Activated T-helper 1 cell treated with anti-CD3 and anti-CD28 coated beads, Interleukin-12 subunit alpha, Interleukin-12 subunit beta, Interleukin-2, Interleukin-4 antibody, amounts not matched to agents 30 ng/mL and 10 ng/mL and 1 ng/mL, durations not matched to agents 14 hours and 24 hours and 36 hours (primary cell): ENCODE results near the gene LTB4R. TPM values are rescaled to one million over a fixed set of nuclear protein-coding genes. Genes with fewer than 3 reads are reported as not detected.

Source experiments
- DNase-seq: peaks from one replicate; pipeline ENCODE4 v3.0.0; 2021; ENCODE audit warnings: low spot score
- H3K27ac Mint-ChIP-seq: one replicate; pipeline ENCODE4 v1.8.0; 2021; ENCODE audit warnings: mild to moderate bottlenecking, mixed read lengths
- H3K27me3 Mint-ChIP-seq: one replicate; pipeline ENCODE4 v1.8.0; 2022; ENCODE audit warnings: mild to moderate bottlenecking, moderate library complexity, mixed read lengths; ENCODE audit not compliant: insufficient read depth
- H3K36me3 Mint-ChIP-seq: one replicate; pipeline ENCODE4 v1.8.0; 2021; ENCODE audit warnings: low read depth, mixed read lengths
- H3K4me1 Mint-ChIP-seq: one replicate; pipeline ENCODE4 v1.8.0; 2021; ENCODE audit warnings: low read depth, mixed read lengths
- H3K4me3 Mint-ChIP-seq: one replicate; pipeline ENCODE4 v1.8.0; 2021; ENCODE audit warnings: mild to moderate bottlenecking, moderate library complexity, mixed read lengths
- H3K9me3 Mint-ChIP-seq: one replicate; pipeline ENCODE4 v1.8.0; 2021; ENCODE audit warnings: mixed read lengths
- intact Hi-C: fragments of 100-400 bp; cut with micrococcal nuclease; formaldehyde crosslinking; loops from one replicate; pipeline ENCODE4 v1.15.1; 2024
- total RNA-seq: library from RNA; stranded (reverse); gene quantifications from 2 replicates; pipeline ENCODE4 v1.2.3, GENCODE V29; 2022

Gene LTB4R
- total RNA-seq, 1 donor from 2014 or later, result 10.1 TPM

DNA sequence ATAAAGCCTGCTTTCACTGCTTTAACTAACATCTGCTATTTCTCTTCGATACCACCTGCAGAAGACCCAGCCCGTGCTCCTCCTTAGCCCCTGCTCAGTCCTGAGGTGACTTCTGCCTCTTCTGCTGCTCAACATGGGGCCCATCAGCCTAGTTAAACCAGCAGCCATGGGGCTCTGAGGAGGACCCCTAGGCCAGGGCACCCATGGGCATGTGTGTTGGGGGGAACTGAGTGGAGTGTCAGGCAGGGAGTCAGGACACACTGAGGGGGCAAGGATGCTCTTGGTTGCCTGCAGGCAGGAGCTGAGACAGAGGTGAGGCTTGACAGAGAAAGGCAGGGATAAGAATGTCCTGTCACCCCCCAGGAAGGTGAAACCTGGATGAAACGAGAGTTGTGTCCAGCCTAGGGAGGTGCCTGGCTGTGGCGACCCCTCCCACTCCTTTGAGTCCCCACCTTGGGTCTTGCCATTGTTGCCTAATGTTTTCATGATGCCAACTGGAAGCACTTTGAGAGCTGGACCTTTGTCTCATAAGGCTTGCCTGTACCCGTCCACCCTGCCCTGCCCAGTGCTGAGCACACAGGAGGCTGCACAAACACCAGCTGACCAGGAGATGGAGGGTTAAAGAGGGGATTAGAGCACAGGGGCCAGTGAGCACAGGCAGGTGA is 27.4 kb upstream of the LTB4R start:
- Mint-ChIP-seq H3K27ac (no peak overlapping the region), H3K27me3 (peaks cover 14% of the 10 kb centered on the region), H3K9me3 (no peaks in the 10 kb centered on the region), H3K4me1 (peaks cover 24% of the 10 kb centered on the region), H3K4me3 (no peak overlapping the region), H3K36me3 (no peaks in the 10 kb centered on the region)
- intact Hi-C loops, result no loop called here
- no peak for DNase-seq

DNA sequence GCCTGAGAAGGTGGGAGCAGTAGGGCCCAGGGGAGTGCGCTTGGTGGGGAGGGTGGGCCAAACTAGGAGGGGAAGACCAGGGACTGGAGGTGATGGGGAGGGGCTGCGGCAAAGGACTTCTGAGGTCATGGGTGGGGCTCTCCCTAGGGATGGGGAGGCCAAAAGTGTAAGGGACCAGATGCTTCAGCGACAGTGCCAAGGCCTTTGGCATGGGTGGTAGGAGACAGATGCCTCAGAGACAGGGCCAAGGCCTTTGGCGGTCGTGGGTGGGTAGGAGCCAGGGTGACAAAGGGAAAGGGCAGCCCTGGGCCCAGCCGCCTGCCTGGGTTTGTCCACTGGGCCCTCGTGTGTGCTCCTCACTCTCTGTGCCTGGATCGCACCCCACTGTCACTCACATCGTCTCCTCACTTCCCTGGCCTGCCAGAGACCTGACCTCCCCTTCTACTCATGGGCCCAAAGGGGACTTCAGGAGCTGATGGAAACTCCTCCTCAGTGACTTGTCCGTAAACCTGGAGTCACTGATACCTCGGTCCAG is 26.7 kb upstream of the LTB4R start:
- no peak overlapping the region for H3K27ac Mint-ChIP-seq
- peaks cover 14% of the 10 kb centered on the region for H3K27me3 Mint-ChIP-seq
- no peak overlapping the region for H3K4me3 Mint-ChIP-seq
- no peaks in the 10 kb centered on the region for H3K36me3 Mint-ChIP-seq
- intact Hi-C loops, result no loop called here
- H3K9me3 Mint-ChIP-seq, result no peaks in the 10 kb centered on the region
- peaks cover 21% of the 10 kb centered on the region for H3K4me1 Mint-ChIP-seq
- no peak for DNase-seq

- Mint-ChIP-seq H3K9me3 (no peaks in the 10 kb centered on the region), H3K27ac (no peak overlapping the region), H3K4me3 (no peak overlapping the region), H3K36me3 (peaks cover 2% of the 10 kb centered on the region), H3K4me1 (peaks cover 21% of the 10 kb centered on the region), H3K27me3 (peaks cover 14% of the 10 kb centered on the region)
- DNase-seq, result no peak
- intact Hi-C loops, result no loop called here
Observed at GRCh38 chr14:24285351-24285750, 26.0 kb upstream of the LTB4R start.

DNA sequence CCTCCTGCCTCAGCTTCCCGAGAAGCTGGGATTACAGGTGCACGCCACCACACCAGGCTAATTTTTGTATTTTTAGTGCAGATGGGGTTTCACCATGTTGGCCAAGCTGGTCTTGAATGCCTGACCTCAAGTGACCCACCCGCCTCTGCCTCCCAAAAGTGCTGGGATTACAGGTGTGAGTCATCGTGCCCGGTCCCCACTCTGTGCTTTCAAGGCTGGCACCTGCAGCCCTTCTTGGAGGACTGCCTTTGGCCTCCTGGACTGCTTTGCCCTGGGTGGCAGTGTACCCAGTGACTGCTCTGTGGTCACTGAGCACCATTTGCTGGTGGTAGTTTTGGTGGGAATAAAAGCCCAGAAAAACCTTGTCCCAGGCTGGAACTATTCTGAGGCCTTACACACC is 24.3 kb upstream of the LTB4R start:
- no peak for DNase-seq
- H3K4me1 Mint-ChIP-seq, result peaks cover 25% of the 10 kb centered on the region
- H3K9me3 Mint-ChIP-seq, result no peaks in the 10 kb centered on the region
- peaks cover 16% of the 10 kb centered on the region for H3K27me3 Mint-ChIP-seq
- H3K36me3 Mint-ChIP-seq, result peaks cover 13% of the 10 kb centered on the region
- intact Hi-C loops, result no loop called here
- no peak overlapping the region for H3K27ac Mint-ChIP-seq
- H3K4me3 Mint-ChIP-seq, result no peak overlapping the region

DNA sequence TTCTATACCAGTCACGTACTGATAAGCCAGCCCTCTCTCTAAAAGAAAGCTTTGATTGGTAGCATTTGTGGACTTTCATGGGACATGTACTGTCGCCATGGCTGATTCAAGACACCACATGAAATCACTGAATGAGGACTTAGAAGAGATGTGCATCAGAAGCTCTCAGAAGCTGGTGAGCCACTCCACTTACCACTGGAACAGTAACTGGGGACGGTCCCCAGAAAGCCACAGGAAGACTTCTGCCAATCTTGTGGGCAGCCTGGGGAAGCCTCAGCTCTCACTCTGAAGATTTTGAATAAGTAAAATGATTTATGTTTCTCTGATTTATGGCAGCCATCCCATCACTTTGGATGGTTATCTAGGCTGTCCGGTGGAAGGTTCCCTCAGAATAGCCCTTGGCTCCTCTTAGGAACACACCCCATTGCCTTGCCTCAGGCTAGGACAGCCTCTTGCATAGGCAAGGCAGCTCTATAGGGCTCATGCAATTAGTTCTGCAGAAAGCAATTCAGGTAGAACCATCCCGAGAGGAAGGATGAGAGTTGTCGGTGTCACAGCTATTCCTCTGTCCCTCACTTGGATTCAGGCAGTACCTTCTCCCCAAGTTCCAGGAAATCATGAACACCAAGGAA is 21.5 kb upstream of the LTB4R start:
- H3K36me3 Mint-ChIP-seq, result peaks cover 26% of the 10 kb centered on the region
- no peak overlapping the region for H3K4me3 Mint-ChIP-seq
- peaks cover 25% of the 10 kb centered on the region for H3K4me1 Mint-ChIP-seq
- peaks cover 14% of the 10 kb centered on the region for H3K27me3 Mint-ChIP-seq
- DNase-seq, result peak; percentile 44
- no peak overlapping the region for H3K27ac Mint-ChIP-seq
- intact Hi-C loops, result loop anchor here (1.0 to 2.0 kb wide), 4 partner anchors 8 to 47 kb away; partner anchors contain the start of gene TINF2
- H3K9me3 Mint-ChIP-seq, result no peaks in the 10 kb centered on the region

DNA sequence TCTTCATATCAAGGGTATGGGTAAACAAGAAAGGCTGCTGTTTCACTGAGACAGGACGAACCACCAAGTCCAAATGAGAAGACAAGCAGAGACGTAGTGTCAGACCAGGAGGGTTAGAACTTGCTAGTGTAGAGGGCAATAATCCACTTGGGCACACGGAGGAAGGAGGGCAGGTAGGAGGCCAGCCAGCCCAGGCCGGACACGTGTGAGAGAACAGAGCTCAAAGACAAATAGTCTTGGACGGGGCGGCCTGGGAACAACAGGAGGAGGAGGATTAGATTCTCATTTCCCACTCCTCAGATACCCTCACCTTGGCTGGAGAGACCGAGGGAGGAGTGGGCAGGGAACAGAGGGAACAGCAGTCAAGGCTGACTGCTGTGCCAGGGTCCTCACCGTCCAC is 20.6 kb upstream of the LTB4R start:
- Mint-ChIP-seq H3K27me3 (peaks cover 13% of the 10 kb centered on the region), H3K36me3 (peaks cover 32% of the 10 kb centered on the region), H3K27ac (no peak overlapping the region), H3K4me3 (no peak overlapping the region), H3K9me3 (no peaks in the 10 kb centered on the region), H3K4me1 (peaks cover 26% of the 10 kb centered on the region)
- intact Hi-C loops, result no loop called here
- DNase-seq, result no peak

- Mint-ChIP-seq H3K27ac (no peak overlapping the region), H3K27me3 (peaks cover 10% of the 10 kb centered on the region), H3K9me3 (no peaks in the 10 kb centered on the region), H3K4me3 (no peak overlapping the region), H3K4me1 (peaks cover 34% of the 10 kb centered on the region), H3K36me3 (peaks cover 39% of the 10 kb centered on the region)
- intact Hi-C loops, result no loop called here
- DNase-seq, result no peak
Observed at GRCh38 chr14:24291446-24292117, 19.7 kb upstream of the LTB4R start.

GRCh38 chr14:24292118-24292807 is 19.0 kb upstream of the LTB4R start:
- no peak overlapping the region for H3K27ac Mint-ChIP-seq
- H3K36me3 Mint-ChIP-seq, result peaks cover 41% of the 10 kb centered on the region
- intact Hi-C loops, result no loop called here
- no peak overlapping the region for H3K4me3 Mint-ChIP-seq
- DNase-seq, result no peak
- peaks cover 41% of the 10 kb centered on the region for H3K4me1 Mint-ChIP-seq
- no peaks in the 10 kb centered on the region for H3K9me3 Mint-ChIP-seq
- H3K27me3 Mint-ChIP-seq, result peaks cover 8% of the 10 kb centered on the region

- no peak overlapping the region for H3K27ac Mint-ChIP-seq
- peaks cover 41% of the 10 kb centered on the region for H3K36me3 Mint-ChIP-seq
- intact Hi-C loops, result no loop called here
Observed at GRCh38 chr14:24293525-24293924, 17.8 kb upstream of the LTB4R start.

GRCh38 chr14:24296341-24297157 is 14.8 kb upstream of the LTB4R start:
- H3K4me3 Mint-ChIP-seq, result no peak overlapping the region
- H3K36me3 Mint-ChIP-seq, result peaks cover 34% of the 10 kb centered on the region
- peaks cover 44% of the 10 kb centered on the region for H3K4me1 Mint-ChIP-seq
- intact Hi-C loops, result loop anchor here (1.0 kb wide), 6 partner anchors 7 to 282 kb away; partner anchors contain the start of genes GMPR2, MDP1 and NEDD8
- H3K9me3 Mint-ChIP-seq, result no peaks in the 10 kb centered on the region
- H3K27me3 Mint-ChIP-seq, result peaks cover 3% of the 10 kb centered on the region
- DNase-seq, result peak; percentile 66
- peak overlapping the region; percentile 83 for H3K27ac Mint-ChIP-seq

More at GRCh38 chr14:24293525-24293924, 17.8 kb upstream of the LTB4R start:
- peaks cover 40% of the 10 kb centered on the region for H3K4me1 Mint-ChIP-seq
- no peak overlapping the region for H3K4me3 Mint-ChIP-seq
- DNase-seq, result no peak
- no peaks in the 10 kb centered on the region for H3K9me3 Mint-ChIP-seq
- peaks cover 5% of the 10 kb centered on the region for H3K27me3 Mint-ChIP-seq

DNA sequence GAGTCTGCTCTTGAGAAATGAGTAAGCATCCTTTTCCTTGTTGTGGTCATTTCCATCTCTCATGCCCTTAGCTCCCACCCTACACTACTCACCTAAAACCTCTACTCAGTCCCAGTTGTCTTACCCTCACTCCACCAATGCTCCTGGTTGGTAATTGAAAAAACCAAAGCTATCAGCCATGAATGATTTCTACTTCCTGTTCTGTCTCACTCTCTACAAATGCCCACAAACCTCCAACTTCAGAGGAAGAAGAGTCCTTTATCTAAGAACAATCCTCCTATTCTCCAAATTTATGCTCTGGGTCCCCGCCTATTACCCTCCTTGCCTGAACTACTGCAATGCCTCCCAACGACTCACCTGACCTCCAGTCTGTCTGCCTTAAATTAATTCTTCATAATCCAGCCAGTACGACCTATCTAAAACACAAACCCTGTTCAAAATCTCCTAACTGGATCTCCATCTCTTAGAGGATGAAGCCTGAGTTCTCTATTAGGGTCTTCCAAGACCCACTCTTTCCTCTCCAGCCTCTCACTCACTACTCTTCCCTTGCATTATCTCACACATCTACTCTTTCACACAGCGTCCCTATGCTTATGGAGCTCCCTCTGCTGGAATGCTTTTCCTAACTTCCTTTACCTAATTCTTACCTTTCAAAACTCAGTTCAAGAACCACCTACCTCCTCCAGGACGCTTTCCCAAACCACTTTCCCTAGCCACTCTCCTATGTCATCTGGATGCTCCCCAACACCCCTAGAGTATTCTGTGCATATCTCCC is 13.9 kb upstream of the LTB4R start:
- Mint-ChIP-seq H3K4me3 (peak overlapping the region; percentile 4), H3K36me3 (peaks cover 37% of the 10 kb centered on the region), H3K27me3 (peaks cover 3% of the 10 kb centered on the region), H3K27ac (peak overlapping the region; percentile 83), H3K4me1 (peaks cover 44% of the 10 kb centered on the region), H3K9me3 (no peaks in the 10 kb centered on the region)
- intact Hi-C loops, result loop anchor here (1.0 kb wide), 4 partner anchors 8 to 81 kb away; partner anchors contain the start of genes GMPR2, MDP1 and NEDD8
- no peak for DNase-seq
